DOHH2 (cell line): ENCODE data around the gene UBAP2L.

Experiments used
- H3F3A ChIP-seq: fragments of 200-600 bp; sonication (generic), shearing (Covaris generic); 2 replicates; pipeline ENCODE4 v1.6.0; 2016; ENCODE audit warnings: antibody characterized with exemption, mild to moderate bottlenecking; ENCODE audit not compliant: control insufficient read depth, insufficient read depth
- H3K27ac ChIP-seq: fragments of 200-600 bp; sonication (generic); 2 replicates; pipeline ENCODE4 v1.5.1; 2014; ENCODE audit warnings: low read depth, mild to moderate bottlenecking, low read length, moderate library complexity
- H3K27me3 ChIP-seq: fragments of 200-600 bp; sonication (generic); 2 replicates; pipeline ENCODE4 v1.6.1; 2014; ENCODE audit warnings: mild to moderate bottlenecking, low read length, mixed read lengths; ENCODE audit not compliant: control insufficient read depth
- H3K36me3 ChIP-seq: fragments of 200-600 bp; sonication (generic); 2 replicates; pipeline ENCODE4 v1.6.1; 2014; ENCODE audit warnings: mild to moderate bottlenecking, low read length, moderate library complexity, mixed read lengths; ENCODE audit not compliant: control insufficient read depth
- H3K4me1 ChIP-seq: fragments of 200-600 bp; sonication (generic); 2 replicates; pipeline ENCODE4 v1.6.1; 2014; ENCODE audit warnings: mild to moderate bottlenecking, low read length, mixed read lengths; ENCODE audit not compliant: control insufficient read depth
- H3K4me2 ChIP-seq: fragments of 200-600 bp; sonication (generic); 2 replicates; pipeline ENCODE4 v1.6.0; 2014; ENCODE audit warnings: mild to moderate bottlenecking, low read length, moderate library complexity
- H3K4me3 ChIP-seq: fragments of 200-600 bp; sonication (generic); 2 replicates; pipeline ENCODE4 v1.5.1; 2014; ENCODE audit warnings: mild to moderate bottlenecking, low read length, mixed read lengths
- H3K79me2 ChIP-seq: fragments of 200-600 bp; sonication (generic); 2 replicates; pipeline ENCODE4 v1.6.1; 2014; ENCODE audit warnings: mild to moderate bottlenecking, low read length, mixed read lengths; ENCODE audit not compliant: control insufficient read depth
- H3K9me2 ChIP-seq: fragments of 200-600 bp; sonication (generic); replicated peaks from 2 replicates; pipeline ENCODE4 v1.6.1; 2014; ENCODE audit warnings: mild to moderate bottlenecking, low read length, mixed read lengths; ENCODE audit not compliant: control insufficient read depth
- H3K9me3 ChIP-seq: fragments of 200-600 bp; sonication (generic); 2 replicates; pipeline ENCODE4 v1.6.1; 2014; ENCODE audit warnings: antibody characterized with exemption, low read length, mixed read lengths; ENCODE audit not compliant: control insufficient read depth, insufficient read depth
- H4K20me1 ChIP-seq: fragments of 200-600 bp; sonication (generic); 2 replicates; pipeline ENCODE4 v1.6.0; 2014; ENCODE audit warnings: low read depth, mild to moderate bottlenecking, antibody characterized with exemption, low read length, moderate library complexity; ENCODE audit not compliant: control insufficient read depth, insufficient read depth
- EZH2phosphoT487 ChIP-seq: fragments of 200-600 bp; sonication (generic); IDR thresholded peaks from 2 replicates; pipeline ENCODE4 v1.6.1; 2017; ENCODE audit warnings: borderline replicate concordance, mild to moderate bottlenecking, antibody characterized with exemption, low read length, moderate library complexity, mixed read lengths
- TF ChIP-seq, protein P1 (sequence below): fragments of 200-600 bp; sonication (generic); IDR thresholded peaks from one replicate; pipeline ENCODE4 v1.5.1; 2014; ENCODE audit warnings: antibody characterized with exemption, mild to moderate bottlenecking, low read depth, low read length; ENCODE audit not compliant: poor library complexity, severe bottlenecking

Gene UBAP2L

DNA sequence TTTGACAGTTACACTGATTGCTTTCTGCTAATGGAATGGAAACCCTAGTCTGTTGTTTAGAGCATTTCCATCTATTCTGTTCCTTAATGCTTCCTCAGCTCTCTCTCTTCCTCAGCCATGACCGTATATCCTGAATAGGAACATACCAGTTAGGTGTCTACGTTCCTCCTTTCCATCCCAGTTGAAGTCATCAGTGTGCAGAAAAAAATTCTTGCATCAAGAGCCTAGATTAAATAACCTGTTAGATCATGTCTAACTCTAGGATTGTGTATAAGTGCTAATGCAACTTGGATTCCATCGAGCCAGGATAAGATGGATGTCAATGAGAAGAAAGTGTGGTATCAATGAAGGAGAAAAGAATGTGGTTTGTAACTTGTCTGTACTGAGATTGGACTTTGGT is 18.7 kb downstream of the UBAP2L start:
- H3K36me3 ChIP-seq = peaks cover 98% of the 10 kb centered on the region
- no peaks in the 10 kb centered on the region for H3K9me3 ChIP-seq
- H3K27ac ChIP-seq = no peak overlapping the region
- H3K4me3 ChIP-seq = no peak overlapping the region
- no peaks in the 10 kb centered on the region for H3K4me1 ChIP-seq
- peaks cover 7% of the 10 kb centered on the region; the same call in 1 of the 2 replicates for H4K20me1 ChIP-seq
- TF ChIP-seq, protein P1, sequence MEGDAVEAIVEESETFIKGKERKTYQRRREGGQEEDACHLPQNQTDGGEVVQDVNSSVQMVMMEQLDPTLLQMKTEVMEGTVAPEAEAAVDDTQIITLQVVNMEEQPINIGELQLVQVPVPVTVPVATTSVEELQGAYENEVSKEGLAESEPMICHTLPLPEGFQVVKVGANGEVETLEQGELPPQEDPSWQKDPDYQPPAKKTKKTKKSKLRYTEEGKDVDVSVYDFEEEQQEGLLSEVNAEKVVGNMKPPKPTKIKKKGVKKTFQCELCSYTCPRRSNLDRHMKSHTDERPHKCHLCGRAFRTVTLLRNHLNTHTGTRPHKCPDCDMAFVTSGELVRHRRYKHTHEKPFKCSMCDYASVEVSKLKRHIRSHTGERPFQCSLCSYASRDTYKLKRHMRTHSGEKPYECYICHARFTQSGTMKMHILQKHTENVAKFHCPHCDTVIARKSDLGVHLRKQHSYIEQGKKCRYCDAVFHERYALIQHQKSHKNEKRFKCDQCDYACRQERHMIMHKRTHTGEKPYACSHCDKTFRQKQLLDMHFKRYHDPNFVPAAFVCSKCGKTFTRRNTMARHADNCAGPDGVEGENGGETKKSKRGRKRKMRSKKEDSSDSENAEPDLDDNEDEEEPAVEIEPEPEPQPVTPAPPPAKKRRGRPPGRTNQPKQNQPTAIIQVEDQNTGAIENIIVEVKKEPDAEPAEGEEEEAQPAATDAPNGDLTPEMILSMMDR = no peak
- TF ChIP-seq EZH2phosphoT487 = no peak
- no peak overlapping the region for H3K4me2 ChIP-seq
- no peaks in the 10 kb centered on the region for H3K9me2 ChIP-seq
- no peaks in the 10 kb centered on the region for H3F3A ChIP-seq
- H3K79me2 ChIP-seq = peaks cover 82% of the 10 kb centered on the region
- no peaks in the 10 kb centered on the region for H3K27me3 ChIP-seq

DNA sequence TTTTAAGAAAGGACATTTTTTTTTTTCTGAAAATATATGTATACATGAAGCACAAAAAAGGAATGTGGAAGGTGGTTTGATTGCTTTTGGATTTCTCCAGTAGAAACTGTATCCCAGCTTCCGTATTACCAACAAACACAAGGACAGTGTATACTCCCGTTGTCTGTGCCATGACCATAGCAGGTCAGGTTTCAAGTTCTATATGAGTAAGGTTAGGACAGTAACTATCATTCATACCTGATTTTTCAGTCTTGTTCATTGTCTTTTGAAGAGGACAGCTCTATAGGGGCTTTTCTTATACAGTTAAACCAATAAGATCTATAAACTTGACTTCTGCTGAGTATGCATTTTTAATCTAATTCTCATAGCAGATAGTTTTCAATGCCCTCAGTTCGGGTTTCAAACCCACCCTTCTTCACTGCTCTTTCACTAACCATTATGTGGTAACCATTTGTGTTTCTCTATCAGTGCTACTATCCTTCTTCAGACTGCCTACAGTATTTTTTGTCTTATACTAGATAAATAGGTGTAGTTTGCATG is 19.6 kb downstream of the UBAP2L start:
- Histone ChIP-seq H3K4me2 (no peak overlapping the region), H3K36me3 (peaks cover 98% of the 10 kb centered on the region), H3K9me2 (no peaks in the 10 kb centered on the region), H3K4me1 (no peaks in the 10 kb centered on the region), H3K9me3 (no peaks in the 10 kb centered on the region), H3K27me3 (no peaks in the 10 kb centered on the region), H3K79me2 (peaks cover 79% of the 10 kb centered on the region), H4K20me1 (peaks cover 7% of the 10 kb centered on the region; the same call in 1 of the 2 replicates), H3K4me3 (no peak overlapping the region), H3F3A (no peaks in the 10 kb centered on the region), H3K27ac (no peak overlapping the region)
- TF ChIP-seq, protein P1 = no peak
- no peak for TF ChIP-seq EZH2phosphoT487

DNA sequence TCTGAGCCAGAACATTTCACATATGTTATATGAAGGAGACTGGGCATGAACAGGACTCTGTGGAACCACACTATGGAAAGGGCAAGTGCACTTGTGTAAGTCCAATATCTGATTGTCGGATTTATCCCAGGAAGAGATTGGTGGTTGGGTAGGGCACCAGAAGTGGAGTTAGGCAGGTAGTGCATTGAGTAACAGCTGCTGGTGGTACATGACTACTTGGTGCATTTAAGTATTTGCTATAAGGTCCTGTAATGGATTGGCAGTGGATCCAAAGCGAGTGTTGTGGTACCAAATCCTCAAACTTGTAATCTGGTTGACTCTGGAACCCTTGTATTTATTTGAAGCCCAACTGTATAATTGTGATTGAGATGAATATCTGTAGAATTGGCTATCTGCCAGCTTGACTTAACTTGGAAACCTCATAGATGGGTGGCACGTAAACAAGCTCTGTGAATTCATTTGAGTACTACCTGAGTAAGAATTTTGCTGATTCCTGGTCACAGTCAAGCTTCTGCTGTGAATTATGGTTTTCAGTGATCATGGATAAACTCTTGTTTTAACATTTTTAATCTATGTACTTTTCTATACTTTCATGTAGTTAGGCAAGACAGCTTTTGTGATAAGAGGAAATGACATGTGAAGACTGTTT is 21.1 kb downstream of the UBAP2L start:
- peaks cover 7% of the 10 kb centered on the region; the same call in 1 of the 2 replicates for H4K20me1 ChIP-seq
- 0 out of 2 replicates have a peak, but pooled peaks cover 7% of the 10 kb centered on the region for H3F3A ChIP-seq
- no peaks in the 10 kb centered on the region for H3K9me2 ChIP-seq
- H3K4me2 ChIP-seq = no peak overlapping the region
- H3K4me3 ChIP-seq = no peak overlapping the region
- no peak overlapping the region for H3K27ac ChIP-seq
- peaks cover 98% of the 10 kb centered on the region for H3K36me3 ChIP-seq
- H3K4me1 ChIP-seq = no peaks in the 10 kb centered on the region
- H3K9me3 ChIP-seq = no peaks in the 10 kb centered on the region
- peaks cover 74% of the 10 kb centered on the region for H3K79me2 ChIP-seq
- TF ChIP-seq EZH2phosphoT487 = no peak
- TF ChIP-seq, protein P1 = no peak
- no peaks in the 10 kb centered on the region for H3K27me3 ChIP-seq
